ENCODE data around the gene SLC5A4.

Gene SLC5A4

DNA sequence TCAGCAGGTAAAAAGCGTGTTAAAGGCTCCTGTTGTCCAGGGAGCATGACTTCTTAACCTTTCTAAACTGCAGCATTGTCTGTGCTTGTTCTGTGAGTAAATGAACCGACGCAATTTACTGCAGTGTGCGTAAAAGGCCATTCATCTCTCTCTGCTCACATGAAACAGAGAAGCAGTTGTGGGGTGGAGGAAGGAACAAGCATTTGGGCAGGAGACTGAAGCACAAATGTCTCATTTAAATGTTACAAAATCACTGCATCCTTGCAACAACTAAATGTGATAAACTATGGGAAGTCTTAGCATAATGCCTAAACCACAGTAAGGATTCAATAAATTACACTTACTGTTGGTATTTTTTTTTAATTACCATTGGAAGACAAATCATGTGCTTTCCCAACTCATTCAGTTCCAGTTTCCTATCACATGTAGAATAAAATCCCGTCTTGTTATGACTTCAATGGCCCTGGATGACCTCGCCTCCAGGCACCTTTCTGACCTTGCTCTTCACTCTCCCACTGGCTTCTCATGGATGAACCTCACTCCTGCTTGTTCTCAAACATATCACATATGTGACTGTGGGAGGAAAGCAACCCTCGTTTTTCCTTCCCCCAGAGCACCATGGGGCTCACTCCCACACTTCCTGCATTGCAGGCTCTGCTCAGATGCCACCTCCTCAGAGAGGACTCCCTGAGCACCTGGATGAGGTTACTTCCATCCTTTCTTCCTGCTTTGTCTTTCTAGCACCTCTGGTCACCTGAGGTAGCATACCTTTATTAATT lies 28.6 kb downstream of the SLC5A4 start:
- no peak for DNase-seq

DNA sequence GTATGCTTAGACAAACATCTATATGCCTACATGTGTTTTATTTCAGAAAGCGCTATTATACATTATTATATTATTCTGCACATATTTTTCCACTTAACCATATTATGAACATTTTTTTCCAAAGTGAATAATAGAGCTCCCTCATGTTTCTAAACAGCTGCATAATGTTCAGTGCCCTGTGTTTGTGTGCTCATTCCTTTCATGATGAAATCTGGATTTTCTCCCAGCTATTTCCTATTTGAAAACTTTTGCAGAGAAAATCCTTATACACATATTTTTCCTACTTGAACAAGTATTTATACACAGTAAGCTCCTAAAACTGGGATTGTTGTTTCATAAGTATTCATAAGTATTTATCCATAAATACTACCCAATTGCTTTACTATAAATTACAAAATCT lies 32.2 kb downstream of the SLC5A4 start:
- DNase-seq = no peak

DNA sequence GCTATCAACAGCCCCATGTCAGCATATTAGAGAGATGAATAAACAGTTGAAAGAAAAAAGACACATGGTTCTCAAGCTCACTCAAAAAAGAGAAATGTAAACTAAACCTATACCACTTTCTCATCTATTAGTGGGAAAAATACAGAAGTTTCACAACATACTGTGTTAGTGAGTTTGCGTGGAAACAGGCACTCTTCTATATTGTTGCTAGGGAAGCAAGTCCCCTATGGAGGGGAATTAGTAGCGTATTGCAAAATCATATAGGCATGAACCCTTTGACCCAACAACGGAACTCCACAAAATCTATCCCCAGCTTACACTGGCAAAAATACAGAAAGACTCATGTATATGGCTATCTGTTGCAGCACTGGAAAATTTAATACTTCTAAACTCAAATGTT lies 36.1 kb downstream of the SLC5A4 start:
- DNase-seq = no peak

DNA sequence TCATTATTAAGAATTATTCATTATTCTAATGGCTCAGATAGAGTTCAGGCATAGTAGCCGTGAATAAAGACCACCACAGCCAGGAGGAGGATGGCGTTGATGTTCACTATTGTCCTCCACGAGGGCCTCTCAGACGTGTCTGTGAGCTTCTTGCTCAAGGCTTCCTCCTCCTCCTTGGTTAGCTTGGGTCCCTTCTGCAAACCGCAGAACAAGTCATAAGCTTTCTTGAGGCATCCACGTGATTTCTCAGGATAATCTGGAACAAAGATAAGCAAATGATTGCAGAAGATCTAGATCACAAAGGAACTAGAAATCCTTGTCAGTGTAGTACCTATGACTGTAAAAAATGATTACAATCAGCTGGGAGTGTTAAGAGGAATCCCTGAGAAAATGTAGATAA lies 36.7 kb downstream of the SLC5A4 start:
- DNase-seq = no peak

DNA sequence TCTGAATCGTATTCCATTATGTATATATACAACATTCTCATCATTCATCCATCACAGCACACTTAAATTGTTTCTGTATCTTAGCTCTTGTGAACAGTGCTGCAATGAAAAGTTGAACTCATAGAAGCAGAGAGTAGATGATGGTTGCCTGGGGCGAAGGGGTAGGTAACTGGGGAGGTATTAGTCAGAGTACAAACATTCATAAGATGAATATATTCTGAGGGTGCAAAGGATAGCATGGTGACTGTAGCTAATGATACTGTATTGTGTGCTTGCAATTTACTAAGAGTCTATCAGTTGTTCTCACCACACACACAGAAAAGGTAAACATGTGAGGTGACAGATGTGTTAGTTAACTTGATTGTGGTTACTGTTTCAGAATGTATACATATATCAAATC lies 37.7 kb downstream of the SLC5A4 start:
- DNase-seq = no peak

DNA sequence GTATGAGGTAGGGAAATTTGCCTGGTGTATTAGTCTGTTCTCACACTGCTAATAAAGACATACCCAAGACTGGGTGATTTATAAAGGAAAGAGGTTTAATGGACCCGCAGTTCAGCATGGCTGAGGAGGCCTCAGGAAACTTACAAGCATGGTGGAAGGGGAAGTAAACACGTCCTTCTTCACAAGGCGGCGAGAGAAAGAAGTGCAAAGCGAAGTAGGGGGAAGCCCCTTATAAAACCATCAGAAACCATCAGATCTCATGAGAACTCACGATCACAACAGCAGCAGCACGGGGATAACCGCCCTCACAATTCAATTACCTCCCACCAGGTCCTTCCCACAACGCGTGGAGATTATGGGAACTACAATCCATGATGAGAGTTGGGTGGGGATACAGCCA lies 38.2 kb downstream of the SLC5A4 start:
- DNase-seq = no peak

DNA sequence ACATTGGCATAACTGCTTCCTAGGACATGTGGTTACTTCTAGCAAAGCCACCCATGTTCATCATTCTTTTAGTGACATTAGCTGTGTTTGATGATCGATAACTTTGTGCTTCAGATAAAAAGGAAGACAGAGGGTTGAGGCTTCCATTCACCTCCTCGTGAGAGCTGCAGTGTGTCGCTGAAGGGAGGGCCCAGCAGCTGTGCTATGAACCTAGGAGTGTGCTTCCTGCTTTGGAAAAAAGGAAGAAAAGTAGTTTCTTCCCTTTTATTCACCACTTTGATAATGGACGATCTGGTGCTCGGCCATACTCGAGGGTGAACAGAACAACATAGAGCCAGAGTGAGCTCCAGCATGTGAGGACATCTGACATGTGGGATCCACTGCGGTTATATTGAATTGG lies 44.1 kb downstream of the SLC5A4 start:
- DNase-seq = no peak

DNA sequence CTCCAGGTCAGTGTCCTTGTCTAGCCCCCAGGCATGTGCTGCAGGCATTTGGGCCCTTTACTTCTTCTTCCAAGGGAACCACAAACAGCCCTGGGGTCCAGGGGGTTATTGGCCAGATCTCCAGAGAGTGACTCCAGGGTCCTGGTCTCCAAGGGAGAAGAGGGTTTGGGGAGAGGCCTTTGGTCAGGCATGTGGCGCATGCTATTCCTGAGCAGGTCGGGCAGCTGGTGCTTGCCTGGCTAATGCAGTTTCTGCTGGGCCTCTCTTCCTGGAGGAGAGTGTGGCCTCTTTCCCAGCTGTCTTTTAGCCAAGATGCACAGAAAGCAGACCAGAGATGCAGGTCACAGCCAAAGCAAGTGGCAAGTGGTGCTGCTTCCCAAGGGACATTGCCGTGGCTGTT lies 46.5 kb downstream of the SLC5A4 start:
- DNase-seq = no peak

DNA sequence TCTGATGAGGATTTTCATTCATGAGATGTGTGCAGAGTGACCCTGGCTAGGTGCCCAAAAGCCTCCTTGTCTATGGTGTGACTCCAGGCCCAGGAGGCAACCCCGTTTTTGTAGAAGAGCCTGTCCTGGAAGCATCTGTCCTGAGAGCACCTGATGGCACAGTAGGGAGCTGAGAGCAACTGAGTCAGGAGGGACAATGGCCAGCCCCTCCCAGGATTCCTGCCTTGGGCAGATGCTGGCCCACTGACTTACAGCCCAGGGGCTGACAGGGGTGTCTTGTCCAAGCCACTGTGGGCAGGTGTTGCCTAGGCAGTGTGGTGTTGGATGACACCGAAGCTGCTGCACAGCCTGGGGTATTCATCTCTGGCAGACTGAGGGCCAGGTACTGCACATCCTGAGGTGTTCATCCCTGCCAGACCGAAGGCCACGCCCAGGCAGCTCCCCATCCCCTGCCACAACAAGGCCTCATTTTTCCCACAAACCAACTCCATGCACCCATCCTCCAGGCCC lies 47.1 kb downstream of the SLC5A4 start:
- DNase-seq = no peak

DNA sequence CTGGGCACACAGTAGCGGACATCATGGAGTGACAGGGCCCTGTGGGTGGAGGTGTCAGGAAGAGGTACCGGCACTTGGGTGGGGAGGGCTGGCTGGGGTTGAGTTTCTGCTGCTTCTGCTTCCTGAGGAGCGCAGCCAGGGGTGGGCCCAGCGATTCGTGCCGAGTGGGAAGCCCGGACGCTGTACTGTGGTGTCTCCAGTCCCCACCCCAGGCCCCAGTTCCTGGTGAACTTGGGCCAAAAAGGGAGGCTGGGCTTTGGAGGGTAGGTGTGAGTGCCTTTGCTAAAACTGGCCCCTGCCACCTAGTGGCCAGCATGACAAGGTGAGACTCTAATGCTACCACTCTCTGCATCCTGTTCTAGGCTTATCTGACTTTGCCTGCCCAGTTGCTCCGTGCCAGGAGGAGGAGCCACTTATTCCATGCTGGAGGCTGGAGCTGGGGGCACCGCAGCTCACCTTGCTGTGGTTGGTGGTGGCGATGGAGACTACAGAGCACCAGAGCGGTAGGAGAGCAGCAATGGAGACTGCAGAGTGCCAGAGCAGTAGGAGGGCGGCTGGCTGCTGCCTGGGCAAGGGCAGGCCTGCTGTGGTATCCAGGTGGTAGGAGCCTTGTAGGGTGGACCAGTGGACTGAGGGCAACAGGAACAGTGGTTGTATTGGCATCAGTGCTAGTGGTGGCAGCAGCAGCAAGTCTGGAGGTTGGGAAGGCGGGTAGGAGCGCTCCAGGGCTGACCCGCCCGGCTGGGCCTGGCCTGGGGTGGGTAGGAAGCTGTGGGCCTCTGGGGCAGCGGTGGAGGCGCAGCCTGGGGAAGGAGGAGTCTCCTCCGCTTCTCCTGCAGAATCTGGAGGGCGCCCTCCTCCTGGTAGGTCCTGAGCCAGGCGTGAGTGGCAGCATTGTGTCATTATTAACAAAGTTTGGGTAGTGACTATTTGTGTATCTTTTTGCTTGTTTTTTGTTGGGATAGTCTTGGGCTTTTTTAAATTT lies 48.1 kb downstream of the SLC5A4 start:
- peak; percentile 50 for DNase-seq

DNA sequence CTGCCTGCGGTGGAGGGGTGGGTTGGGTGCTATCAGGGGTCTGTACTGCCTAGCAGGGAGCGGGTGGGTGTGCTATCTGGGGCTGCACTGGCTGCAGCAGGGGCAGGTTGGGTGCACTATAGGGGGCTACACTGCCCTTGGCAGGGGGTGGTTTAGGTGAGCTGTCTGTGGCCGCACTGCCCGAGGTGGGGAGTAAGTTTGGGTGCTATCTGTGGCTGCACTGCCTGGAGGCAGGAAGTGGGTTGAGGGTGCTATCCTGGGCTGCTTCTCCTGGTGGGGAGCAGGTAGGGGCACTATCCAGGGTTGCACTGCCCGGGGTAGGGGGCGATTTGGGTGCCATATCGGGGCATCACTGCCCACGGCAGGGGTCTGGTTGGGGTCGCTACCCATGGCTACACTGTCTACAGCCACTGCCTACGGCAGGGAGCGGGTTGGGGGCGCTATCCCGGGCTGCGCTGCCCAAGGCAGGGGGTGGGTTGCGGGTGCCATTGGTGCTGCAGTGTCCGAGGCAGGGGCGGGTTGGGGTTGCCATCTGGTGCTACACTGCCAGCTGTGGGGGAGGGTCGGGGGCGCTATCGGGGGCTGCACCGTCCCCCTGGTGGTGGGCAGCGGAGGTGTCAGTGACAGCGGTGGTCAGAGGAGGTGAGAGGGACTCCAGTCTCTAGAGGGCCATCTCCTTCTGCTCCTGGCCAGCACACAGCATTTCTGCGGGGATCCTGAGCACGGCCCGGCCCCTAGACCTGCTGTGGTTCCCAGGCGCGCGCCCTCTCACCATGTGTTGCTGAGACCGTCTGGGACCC lies 49.0 kb downstream of the SLC5A4 start:
- no peak for DNase-seq

DNA sequence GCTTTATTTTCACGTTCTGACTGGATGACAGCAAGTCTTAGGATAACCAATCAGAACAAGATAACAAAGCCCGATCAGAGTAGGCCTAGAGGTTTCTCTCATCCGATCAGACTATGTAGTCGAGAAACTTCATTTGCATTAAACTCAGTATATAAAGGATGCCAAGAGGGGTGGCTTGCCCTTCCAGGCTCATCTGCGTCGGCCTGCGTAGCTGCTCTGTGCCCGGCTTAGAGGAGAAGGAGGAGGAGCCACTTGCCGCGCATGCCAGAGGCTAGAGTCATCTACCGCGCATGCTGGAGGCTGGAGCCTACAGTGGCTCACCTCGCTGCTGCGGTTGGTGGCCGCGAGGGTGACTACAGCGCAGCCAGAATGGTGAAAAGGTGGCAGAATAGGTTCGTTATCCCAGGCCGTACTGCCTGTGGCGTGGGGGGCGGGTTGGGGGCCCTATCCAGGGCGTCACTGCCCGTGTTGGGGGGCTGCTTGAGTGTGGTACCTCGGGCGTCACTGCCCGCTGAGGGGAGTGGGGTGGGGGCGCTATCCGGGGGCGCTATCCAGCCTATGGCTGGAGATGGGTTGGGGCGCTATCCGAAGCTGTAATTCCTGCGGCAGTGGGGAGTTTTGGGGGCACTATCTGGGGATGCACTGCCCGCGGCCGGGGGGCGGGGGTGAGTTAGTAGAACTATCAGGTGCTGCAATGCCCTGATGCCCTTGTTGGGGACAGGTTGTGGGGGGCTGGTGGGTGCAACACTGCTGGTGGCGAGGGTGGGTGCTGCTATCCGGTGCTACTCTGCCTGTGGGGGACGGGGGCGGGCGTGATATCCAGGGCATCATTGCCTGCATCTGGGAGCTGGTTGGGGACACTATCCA lies 50.1 kb downstream of the SLC5A4 start, which contains the start of gene RFPL2:
TSS of gene RFPL2 (minus strand) at position 218 of the 867 bp plus-strand sequence. CDS start 2,622 bp downstream, outside the sequence.
- peak; percentile 25 for DNase-seq

DNA sequence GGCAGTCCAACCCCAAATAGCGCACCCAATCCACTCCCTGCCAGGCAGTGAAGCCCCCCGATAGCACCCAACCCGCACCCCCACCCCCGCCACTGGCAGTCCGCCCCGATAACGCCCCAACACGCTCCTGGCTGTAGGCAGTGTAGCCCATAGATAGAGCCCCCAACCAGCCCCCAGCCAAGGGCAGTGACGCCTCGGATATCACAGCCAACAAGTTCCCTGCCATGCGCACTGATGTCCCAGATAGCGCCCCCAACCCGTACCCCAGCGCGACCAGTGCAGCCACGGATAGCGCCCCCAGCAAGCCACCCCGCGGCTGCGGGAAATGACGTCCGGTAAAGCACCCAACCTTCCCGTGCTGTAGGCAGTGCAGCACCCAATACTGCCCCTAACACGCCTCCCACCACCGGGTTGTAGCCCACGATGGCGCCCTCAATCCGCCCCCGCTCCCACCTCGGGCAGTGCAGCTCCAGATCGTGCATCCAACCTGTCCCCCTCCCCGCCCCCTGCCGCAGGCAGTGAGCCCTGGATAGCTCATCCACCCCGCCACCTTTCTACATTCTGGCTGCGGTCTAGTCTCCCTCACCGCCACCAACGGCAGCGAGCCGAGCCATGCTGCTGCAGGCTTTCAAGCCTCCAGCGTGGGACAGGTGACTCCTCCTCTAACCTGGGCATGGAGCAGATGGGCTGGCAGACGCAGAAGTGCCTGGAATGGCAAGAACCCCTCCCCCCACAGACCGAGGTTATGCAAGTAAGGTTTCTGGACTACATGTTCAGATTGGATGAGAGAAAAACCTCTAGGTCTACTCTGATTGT lies 50.9 kb downstream of the SLC5A4 start:
- no peak for DNase-seq

DNA sequence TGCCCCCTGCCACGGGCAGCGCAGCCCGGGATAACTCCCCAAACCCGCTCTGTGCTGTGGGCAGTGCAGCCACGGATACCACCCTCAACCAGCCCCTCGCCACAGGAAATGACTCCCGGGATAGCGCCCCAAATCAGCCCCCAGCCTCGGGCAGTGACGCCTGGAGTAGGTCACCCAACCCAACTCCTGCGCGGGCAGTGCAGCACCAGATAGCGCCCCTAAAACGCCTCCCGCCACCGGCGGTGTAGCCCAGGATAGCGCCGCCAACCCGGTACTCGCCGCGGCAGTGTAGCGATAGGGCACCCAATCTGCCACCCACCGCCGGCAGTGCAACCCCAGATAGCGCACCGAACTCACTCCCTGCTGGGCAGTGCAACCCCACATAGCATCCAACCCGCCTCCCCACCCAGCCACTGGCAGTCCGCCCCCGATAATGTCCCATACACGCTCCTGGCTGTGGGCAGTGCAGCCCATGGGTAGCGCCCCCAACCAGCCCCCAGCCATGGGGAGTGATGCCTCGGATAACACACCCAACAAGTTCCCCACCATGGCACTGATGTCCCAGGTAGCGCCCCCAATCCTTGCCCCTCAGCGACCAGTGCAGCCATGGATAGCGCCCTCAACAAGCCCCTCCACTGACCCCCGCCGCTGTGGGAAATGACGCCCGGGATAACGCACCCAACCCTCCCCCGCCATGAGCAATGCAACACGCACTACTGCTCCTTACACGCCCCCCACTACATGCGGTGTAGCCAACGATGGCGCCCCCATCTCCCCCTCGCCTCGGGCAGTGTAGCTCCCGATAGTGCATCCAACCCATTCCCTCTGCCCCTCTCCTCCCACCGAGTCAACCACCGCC lies 51.7 kb downstream of the SLC5A4 start:
- DNase-seq = no peak

DNA sequence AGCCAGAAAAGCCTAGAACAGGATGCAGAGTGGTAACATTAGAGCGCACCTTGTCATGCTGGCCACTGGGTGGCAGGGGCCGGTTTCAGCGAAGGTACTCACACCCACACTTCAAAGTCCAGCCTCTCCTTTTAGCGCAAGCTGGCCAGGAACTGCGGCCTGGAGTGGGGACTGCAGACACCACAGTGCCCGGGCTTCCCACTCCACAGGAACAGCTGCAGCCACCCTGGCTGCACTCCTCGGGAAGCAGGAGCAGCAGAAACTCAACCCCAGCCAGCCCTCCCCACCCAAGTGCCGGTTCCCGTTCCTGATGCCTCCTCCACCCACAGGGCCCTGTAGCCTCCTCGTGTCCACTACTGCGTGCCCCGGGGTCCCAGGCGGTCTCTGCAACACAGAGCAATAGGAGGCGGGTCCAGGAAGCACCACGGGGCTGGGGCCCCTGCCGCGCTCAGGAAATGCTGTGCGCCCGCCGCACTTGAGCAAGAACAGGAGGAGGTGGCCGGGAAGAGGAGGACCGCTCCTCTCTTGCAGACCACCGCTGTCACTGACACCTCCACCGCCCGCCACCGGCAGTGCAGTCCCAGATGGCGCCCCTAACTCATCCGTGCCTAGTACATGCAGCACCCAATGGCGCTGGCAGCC lies 52.5 kb downstream of the SLC5A4 start:
- DNase-seq = peak; percentile 63

DNA sequence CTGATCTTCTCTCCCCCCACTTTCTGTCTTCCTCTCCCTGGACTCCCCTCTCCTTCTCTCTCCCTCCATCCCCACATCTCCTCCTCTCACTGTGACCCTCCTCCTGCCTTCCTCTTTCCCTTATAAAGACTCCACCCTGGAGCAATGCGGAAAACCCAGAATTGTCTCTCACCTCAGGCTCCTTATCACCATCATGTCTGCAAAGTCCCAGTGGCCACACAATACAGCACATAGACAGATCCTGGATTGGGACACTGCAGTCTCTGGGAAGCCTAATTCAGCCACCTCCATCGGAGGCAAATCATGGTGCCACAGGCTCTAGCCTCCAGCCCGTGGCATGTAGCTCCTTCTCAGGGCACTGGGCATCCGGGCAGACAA lies 53.0 kb downstream of the SLC5A4 start:
- no peak for DNase-seq

DNA sequence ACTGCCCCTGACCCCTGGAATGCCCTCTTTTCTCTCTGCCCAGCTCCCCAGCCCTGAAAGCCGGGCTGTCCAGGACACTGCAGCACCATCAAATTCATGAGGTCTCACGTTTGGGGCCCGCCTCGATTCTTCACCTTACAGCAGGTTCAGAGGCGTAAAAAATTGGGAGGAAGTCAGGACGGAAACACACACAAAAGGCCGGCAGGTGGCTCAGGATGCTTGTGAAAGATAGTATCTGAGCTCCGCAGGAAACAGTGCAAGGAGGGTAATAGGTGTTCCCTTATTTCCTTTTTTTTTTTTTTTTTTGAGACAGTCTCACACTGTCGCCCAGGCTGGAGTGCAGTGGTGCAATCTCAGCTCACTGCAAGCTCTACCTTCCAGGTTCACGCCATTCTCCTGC lies 54.4 kb downstream of the SLC5A4 start:
- peak; percentile 40 for DNase-seq

DNA sequence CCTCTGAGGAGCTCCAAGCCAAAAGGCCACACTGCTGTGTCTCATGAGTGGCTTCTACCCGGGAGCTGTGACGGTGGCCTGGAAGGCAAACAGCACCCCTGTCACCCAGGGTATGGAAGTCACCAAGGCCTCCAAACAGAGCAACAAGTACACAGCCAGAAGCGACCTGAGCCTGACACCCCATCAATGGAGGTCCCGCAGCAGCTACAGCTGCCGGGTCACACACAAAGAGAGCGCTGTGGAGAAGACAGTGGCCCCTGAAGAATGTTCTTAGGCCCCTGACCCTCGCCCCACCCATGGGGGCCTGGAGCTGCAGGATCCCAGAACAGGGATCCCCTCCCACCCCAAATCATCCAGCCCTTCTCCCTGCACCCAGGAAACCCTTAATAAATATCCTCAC lies 55.2 kb downstream of the SLC5A4 start:
- DNase-seq = no peak

DNA sequence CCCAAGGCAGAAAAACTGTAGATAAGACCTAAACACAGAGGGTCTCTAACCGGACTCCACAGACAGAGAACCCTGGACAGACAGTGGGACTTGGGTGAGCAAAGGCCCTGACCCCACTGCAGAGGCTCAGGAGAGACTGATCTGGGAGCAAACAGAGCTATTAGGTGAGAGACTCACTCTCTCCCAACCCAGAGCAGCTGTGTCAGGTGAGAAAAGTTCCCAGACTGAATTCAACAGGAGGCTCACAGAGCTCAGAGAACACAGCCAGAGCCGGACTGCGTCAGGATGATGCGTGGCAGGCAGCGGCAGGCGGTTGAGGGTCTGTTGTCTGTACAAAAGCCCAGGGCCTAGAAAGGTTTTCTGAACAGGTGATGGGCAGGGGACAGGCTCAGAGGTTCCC lies 55.8 kb downstream of the SLC5A4 start:
- DNase-seq = no peak

Data from RPMI8226 (cell line).